Calu3 (cell line): ENCODE data around the gene LARGE1. TPM values are rescaled to one million over a fixed set of nuclear protein-coding genes. Genes with fewer than 3 reads are reported as not detected.

Experiments
- BruUV-seq: library from RNA; stranded (reverse); fragments of 400-500 nt; replicated peaks from 2 replicates; lab custom pipeline; 2021; lab: Mats Ljungman, UMichigan
- CTCF ChIA-PET: fragments of 300-600 bp; sonication (Branson Sonifier 250); formaldehyde crosslinking; loops from one replicate; lab custom pipeline; 2022; ENCODE audit warnings: antibody characterized with exemption; lab: Charles Lee
- DNase-seq: peaks from one replicate; pipeline ENCODE4 v3.0.0; 2022
- H3K27ac Mint-ChIP-seq: one replicate; pipeline ENCODE4 v1.8.0; 2022; ENCODE audit warnings: mixed read lengths; ENCODE audit not compliant: unreplicated experiment
- H3K27me3 Mint-ChIP-seq: one replicate; pipeline ENCODE4 v1.8.0; 2022; ENCODE audit warnings: mixed read lengths; ENCODE audit not compliant: unreplicated experiment
- H3K36me3 Mint-ChIP-seq: one replicate; pipeline ENCODE4 v1.8.0; 2022; ENCODE audit warnings: mild to moderate bottlenecking, moderate library complexity, mixed read lengths; ENCODE audit not compliant: insufficient read depth, unreplicated experiment
- H3K4me1 Mint-ChIP-seq: one replicate; pipeline ENCODE4 v1.8.0; 2022; ENCODE audit warnings: mild to moderate bottlenecking, low read depth, mixed read lengths; ENCODE audit not compliant: unreplicated experiment
- H3K4me3 Mint-ChIP-seq: one replicate; pipeline ENCODE4 v1.8.0; 2022; ENCODE audit warnings: mild to moderate bottlenecking, low read depth, moderate library complexity, mixed read lengths; ENCODE audit not compliant: unreplicated experiment
- H3K9me3 Mint-ChIP-seq: one replicate; pipeline ENCODE4 v1.8.0; 2022; ENCODE audit warnings: low read depth, mixed read lengths; ENCODE audit not compliant: unreplicated experiment
- CTCF ChIP-seq: fragments of 200-600 bp; IDR thresholded peaks from one replicate; pipeline ENCODE4 v1.8.0; 2022; ENCODE audit warnings: antibody characterized with exemption; ENCODE audit not compliant: unreplicated experiment
- intact Hi-C: fragments of 100-400 bp; cut with micrococcal nuclease; formaldehyde crosslinking; loops from one replicate; pipeline ENCODE4 v1.10.0; 2022; ENCODE audit not compliant: unreplicated experiment
- total RNA-seq: library from RNA; stranded (reverse); gene quantifications from 2 replicates; pipeline ENCODE4 v1.2.3, GENCODE V29; 2022

Gene LARGE1
- total RNA-seq, 1 experiment from 2014 or later, result 11.6 TPM

- Mint-ChIP-seq H3K4me1 (no peaks in the 10 kb centered on the region), H3K4me3 (no peak overlapping the region), H3K36me3 (no peaks in the 10 kb centered on the region), H3K27ac (no peak overlapping the region), H3K27me3 (no peaks in the 10 kb centered on the region), H3K9me3 (no peaks in the 10 kb centered on the region)
- no peak for TF ChIP-seq CTCF
- no TSS peak for BruUV-seq
- CTCF ChIA-PET, result interaction anchor here (0.5 kb wide), 2 partner anchors 102 to 128 kb away, joined by 3 to 16 read pairs; no protein-coding TSS in a partner anchor
- no peak for DNase-seq
- intact Hi-C loops, result no loop called here
Measured at GRCh38 chr22:33400061-33400840, 520.0 kb downstream of the LARGE1 start.

GRCh38 chr22:33397381-33397907 is 522.8 kb downstream of the LARGE1 start:
- CTCF ChIA-PET, result no interaction called here
- H3K4me1 Mint-ChIP-seq, result no peaks in the 10 kb centered on the region
- no TSS peak for BruUV-seq

GRCh38 chr22:33393432-33393831 is 526.8 kb downstream of the LARGE1 start:
- BruUV-seq, result no TSS peak

More at GRCh38 chr22:33397381-33397907, 522.8 kb downstream of the LARGE1 start:
- no peaks in the 10 kb centered on the region for H3K36me3 Mint-ChIP-seq
- H3K27ac Mint-ChIP-seq, result no peak overlapping the region
- TF ChIP-seq CTCF, result no peak
- DNase-seq, result no peak
- no peaks in the 10 kb centered on the region for H3K27me3 Mint-ChIP-seq
- H3K4me3 Mint-ChIP-seq, result no peak overlapping the region
- intact Hi-C loops, result no loop called here
- H3K9me3 Mint-ChIP-seq, result no peaks in the 10 kb centered on the region

GRCh38 chr22:33391298-33391697 is 529.0 kb downstream of the LARGE1 start:
- no peaks in the 10 kb centered on the region for H3K4me1 Mint-ChIP-seq
- intact Hi-C loops, result no loop called here
- no peak for TF ChIP-seq CTCF
- H3K27me3 Mint-ChIP-seq, result no peaks in the 10 kb centered on the region
- DNase-seq, result no peak
- H3K4me3 Mint-ChIP-seq, result no peak overlapping the region
- CTCF ChIA-PET, result no interaction called here
- no peaks in the 10 kb centered on the region for H3K36me3 Mint-ChIP-seq
- H3K27ac Mint-ChIP-seq, result no peak overlapping the region
- no peaks in the 10 kb centered on the region for H3K9me3 Mint-ChIP-seq
- BruUV-seq, result no TSS peak

More at GRCh38 chr22:33393432-33393831, 526.8 kb downstream of the LARGE1 start:
- H3K4me1 Mint-ChIP-seq, result no peaks in the 10 kb centered on the region
- intact Hi-C loops, result no loop called here
- CTCF ChIA-PET, result interaction anchor here (1.0 kb wide), 1 partner anchor 11 kb away, joined by 6 read pairs; no protein-coding TSS in a partner anchor
- no peak overlapping the region for H3K27ac Mint-ChIP-seq
- H3K36me3 Mint-ChIP-seq, result no peaks in the 10 kb centered on the region
- no peaks in the 10 kb centered on the region for H3K9me3 Mint-ChIP-seq
- no peaks in the 10 kb centered on the region for H3K27me3 Mint-ChIP-seq
- no peak for DNase-seq
- H3K4me3 Mint-ChIP-seq, result no peak overlapping the region
- no peak for TF ChIP-seq CTCF
